ENCODE data around the gene SOWAHB. TPM values are rescaled to one million over a fixed set of nuclear protein-coding genes. Genes with fewer than 3 reads are reported as not detected.

The SOWAHB gene
- total RNA-seq, 5 donors from 2014 or later (not counting 1 experiment from before 2014, with no cell fraction given) = 0.09 TPM; not detected in 4

DNA sequence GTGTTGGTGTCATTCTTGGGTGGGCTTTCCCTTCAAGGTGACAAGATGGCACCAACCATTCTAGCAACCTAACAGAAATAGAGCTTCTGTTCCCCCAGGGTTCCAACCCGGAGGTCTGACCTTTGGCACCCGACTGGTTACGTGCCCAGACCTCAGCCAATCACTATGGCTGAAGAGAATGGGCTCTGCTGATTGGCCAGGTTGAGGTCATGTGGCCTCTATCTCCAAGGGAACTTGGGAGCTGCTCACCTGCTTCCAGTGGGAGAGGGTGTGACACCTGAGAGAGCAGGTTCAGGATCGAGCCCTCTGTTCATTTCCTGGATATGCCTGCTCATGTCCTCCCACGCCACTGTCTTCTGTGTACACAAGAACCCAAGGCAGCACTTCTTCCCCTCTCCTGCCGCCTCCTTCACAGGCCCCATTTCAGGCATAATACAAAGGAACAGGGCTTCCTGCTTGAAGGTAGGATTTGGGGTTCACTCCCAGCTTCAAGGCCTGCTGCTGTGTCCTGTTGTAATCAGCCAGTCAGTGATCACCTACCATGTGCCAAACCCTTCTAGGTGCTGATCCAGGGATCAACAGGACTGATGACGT lies 11.0 kb downstream of the SOWAHB start:
- 94% methylated on average over 4 of the region's 7 CpGs for WGBS (ENCODE audit: insufficient coverage)
- H3K27ac ChIP-seq (ENCODE audit: low read length) = no peak overlapping the region
- H3K4me1 Mint-ChIP-seq = no peaks in the 10 kb centered on the region
- H3K27ac Mint-ChIP-seq = no peak overlapping the region
- H3K27me3 Mint-ChIP-seq = peaks cover 7% of the 10 kb centered on the region in 2 donors
- ATAC-seq (replicated peaks in 1 of 4) (no peak), DNase-seq (no peak)
- H3K9me3 ChIP-seq = no peaks in the 10 kb centered on the region
- H3K9me3 Mint-ChIP-seq = no peaks in the 10 kb centered on the region
- H3K4me1 ChIP-seq (ENCODE audit: control insufficient read depth in 1 of 2, extremely low read depth in 1 of 2, insufficient read depth in 2 of 2, low read length in 2 of 2) = no peaks in the 10 kb centered on the region
- no peaks in the 10 kb centered on the region for H3K36me3 ChIP-seq (ENCODE audit: control insufficient read depth in 2 of 2, extremely low read depth in 1 of 2, insufficient read depth in 1 of 2, low read length in 1 of 2)
- POLR2A ChIA-PET = no interaction called here
- H3K36me3 Mint-ChIP-seq = no peaks in the 10 kb centered on the region
- no peak overlapping the region for H3K4me3 ChIP-seq (ENCODE audit: control insufficient read depth in 1 of 2, extremely low read depth in 1 of 2, low read length in 1 of 2)
- H3K27me3 ChIP-seq (replicated peaks in 1 of 2; ENCODE audit: control insufficient read depth in 2 of 2, extremely low read depth in 1 of 2, insufficient read depth in 2 of 2, low read length in 1 of 2) = peaks cover 0 to 5% of the 10 kb centered on the region in 2 experiments
- no peak overlapping the region for H3K4me3 Mint-ChIP-seq
- CTCF ChIA-PET = no interaction called here

GRCh38 chr4:76886214-76886613 lies 11.7 kb downstream of the SOWAHB start:
- Histone ChIP-seq H3K9me3 (no peaks in the 10 kb centered on the region), H3K27me3 (replicated peaks in 1 of 2; ENCODE audit: control insufficient read depth in 2 of 2, extremely low read depth in 1 of 2, insufficient read depth in 2 of 2, low read length in 1 of 2) (peaks cover 0 to 5% of the 10 kb centered on the region in 2 experiments), H3K4me3 (ENCODE audit: control insufficient read depth in 1 of 2, extremely low read depth in 1 of 2, low read length in 1 of 2) (no peak overlapping the region), H3K27ac (ENCODE audit: low read length) (no peak overlapping the region), H3K4me1 (ENCODE audit: control insufficient read depth in 1 of 2, extremely low read depth in 1 of 2, insufficient read depth in 2 of 2, low read length in 2 of 2) (no peaks in the 10 kb centered on the region), H3K36me3 (ENCODE audit: control insufficient read depth in 2 of 2, extremely low read depth in 1 of 2, insufficient read depth in 1 of 2, low read length in 1 of 2) (no peaks in the 10 kb centered on the region)
- ATAC-seq (replicated peaks in 1 of 4) (no peak), DNase-seq (no peak)
- H3K36me3 Mint-ChIP-seq = no peaks in the 10 kb centered on the region
- 87% methylated on average over 4 of the region's 5 CpGs for WGBS (ENCODE audit: insufficient coverage)
- no peaks in the 10 kb centered on the region for H3K4me1 Mint-ChIP-seq
- ChIA-PET CTCF (no interaction called here), POLR2A (no interaction called here)
- H3K27me3 Mint-ChIP-seq = peaks cover 3 to 5% of the 10 kb centered on the region in 2 donors
- H3K4me3 Mint-ChIP-seq = no peak overlapping the region
- no peak overlapping the region for H3K27ac Mint-ChIP-seq
- H3K9me3 Mint-ChIP-seq = no peaks in the 10 kb centered on the region

DNA sequence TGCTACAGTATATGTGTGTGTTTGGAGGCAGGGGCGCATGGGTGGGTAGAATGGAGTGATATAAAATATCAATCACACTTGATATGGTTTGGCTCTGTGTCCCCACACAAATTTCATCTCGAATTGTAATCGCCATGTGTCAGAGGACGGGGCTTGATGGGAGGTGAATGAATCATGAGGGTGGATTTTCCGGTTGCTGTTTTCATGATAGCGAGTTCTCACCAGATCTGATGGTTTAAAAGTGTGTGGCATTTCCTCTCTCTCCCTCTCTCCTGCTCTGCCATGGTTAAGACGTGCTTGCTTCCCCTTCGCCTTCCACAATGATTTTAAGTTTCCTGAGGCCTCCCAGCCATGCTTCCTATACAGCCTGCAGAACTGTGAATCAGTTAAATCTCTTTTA lies 14.8 kb downstream of the SOWAHB start:
- peaks cover 0 to 9% of the 10 kb centered on the region in 2 experiments for H3K27me3 ChIP-seq (replicated peaks in 1 of 2; ENCODE audit: control insufficient read depth in 2 of 2, extremely low read depth in 1 of 2, insufficient read depth in 2 of 2, low read length in 1 of 2)

GRCh38 chr4:76882630-76883029 lies 15.3 kb downstream of the SOWAHB start:
- no peak overlapping the region for H3K4me3 ChIP-seq (ENCODE audit: control insufficient read depth in 1 of 2, extremely low read depth in 1 of 2, low read length in 1 of 2)
- no peak for DNase-seq
- H3K4me1 ChIP-seq (ENCODE audit: control insufficient read depth in 1 of 2, extremely low read depth in 1 of 2, insufficient read depth in 2 of 2, low read length in 2 of 2) = no peaks in the 10 kb centered on the region
- no peak overlapping the region for H3K27ac ChIP-seq (ENCODE audit: low read length)
- Mint-ChIP-seq H3K4me3 (no peak overlapping the region), H3K36me3 (no peaks in the 10 kb centered on the region), H3K9me3 (no peaks in the 10 kb centered on the region), H3K27ac (no peak overlapping the region), H3K4me1 (no peaks in the 10 kb centered on the region), H3K27me3 (peaks cover 9 to 18% of the 10 kb centered on the region in 2 donors)
- H3K27me3 ChIP-seq (replicated peaks in 1 of 2; ENCODE audit: control insufficient read depth in 2 of 2, extremely low read depth in 1 of 2, insufficient read depth in 2 of 2, low read length in 1 of 2) = peaks cover 0 to 9% of the 10 kb centered on the region in 2 experiments
- CTCF ChIA-PET = no interaction called here
- H3K36me3 ChIP-seq (ENCODE audit: control insufficient read depth in 2 of 2, extremely low read depth in 1 of 2, insufficient read depth in 1 of 2, low read length in 1 of 2) = no peaks in the 10 kb centered on the region
- POLR2A ChIA-PET = no interaction called here
- ATAC-seq (replicated peaks in 1 of 4) = no peak
- WGBS (ENCODE audit: insufficient coverage) = 20% methylated on average over 1 of the region's 2 CpGs
- no peaks in the 10 kb centered on the region for H3K9me3 ChIP-seq

More for the DNA sequence above, 14.8 kb downstream of the SOWAHB start:
- H3K4me3 Mint-ChIP-seq = no peak overlapping the region
- H3K4me1 ChIP-seq (ENCODE audit: control insufficient read depth in 1 of 2, extremely low read depth in 1 of 2, insufficient read depth in 2 of 2, low read length in 2 of 2) = no peaks in the 10 kb centered on the region
- no peaks in the 10 kb centered on the region for H3K9me3 ChIP-seq
- POLR2A ChIA-PET = no interaction called here
- no CpG with 5 or more reads among the region's 8 CpGs for WGBS (ENCODE audit: insufficient coverage)
- no peak overlapping the region for H3K27ac Mint-ChIP-seq
- no peak overlapping the region for H3K27ac ChIP-seq (ENCODE audit: low read length)
- no peaks in the 10 kb centered on the region for H3K9me3 Mint-ChIP-seq
- no peaks in the 10 kb centered on the region for H3K36me3 ChIP-seq (ENCODE audit: control insufficient read depth in 2 of 2, extremely low read depth in 1 of 2, insufficient read depth in 1 of 2, low read length in 1 of 2)
- no peaks in the 10 kb centered on the region for H3K36me3 Mint-ChIP-seq
- DNase-seq (no peak), ATAC-seq (replicated peaks in 1 of 4) (no peak)
- CTCF ChIA-PET = no interaction called here
- no peak overlapping the region for H3K4me3 ChIP-seq (ENCODE audit: control insufficient read depth in 1 of 2, extremely low read depth in 1 of 2, low read length in 1 of 2)
- no peaks in the 10 kb centered on the region for H3K4me1 Mint-ChIP-seq
- peaks cover 4 to 13% of the 10 kb centered on the region in 2 donors for H3K27me3 Mint-ChIP-seq

DNA sequence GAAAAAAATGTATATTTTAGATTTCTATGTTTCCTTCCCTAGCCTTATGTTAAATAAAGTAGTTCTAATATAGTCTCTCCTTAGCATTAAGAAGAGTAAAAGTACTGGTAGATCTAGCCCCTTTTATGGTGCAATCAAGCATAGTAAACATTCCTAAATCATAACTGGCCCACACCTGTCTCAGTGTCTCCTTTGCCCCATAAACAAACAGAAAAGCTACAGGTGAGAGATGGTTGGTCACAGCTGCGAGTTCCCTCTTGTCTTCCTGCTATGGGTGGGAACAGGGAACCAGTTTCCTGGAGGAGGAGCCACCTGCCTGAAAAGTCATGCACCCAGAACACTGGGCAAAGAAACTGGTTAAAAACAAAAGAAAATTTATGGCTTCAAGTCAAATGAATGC lies 16.6 kb downstream of the SOWAHB start:
- H3K4me1 Mint-ChIP-seq = no peaks in the 10 kb centered on the region
- no peaks in the 10 kb centered on the region for H3K9me3 Mint-ChIP-seq
- peaks cover 14 to 20% of the 10 kb centered on the region in 2 donors for H3K27me3 Mint-ChIP-seq
- WGBS (ENCODE audit: insufficient coverage) = no CpG with 5 or more reads among the region's 1 CpG
- H3K27ac ChIP-seq (ENCODE audit: low read length) = no peak overlapping the region
- ATAC-seq (replicated peaks in 1 of 4) (no peak), DNase-seq (no peak)
- no peaks in the 10 kb centered on the region for H3K4me1 ChIP-seq (ENCODE audit: control insufficient read depth in 1 of 2, extremely low read depth in 1 of 2, insufficient read depth in 2 of 2, low read length in 2 of 2)
- CTCF ChIA-PET = interaction anchor here in 1 of 2 donors (0.7 kb wide), 1 partner anchor 322 kb away, joined by 4 read pairs; no protein-coding TSS in a partner anchor
- H3K4me3 Mint-ChIP-seq = no peak overlapping the region
- peaks cover 0 to 9% of the 10 kb centered on the region in 2 experiments for H3K27me3 ChIP-seq (replicated peaks in 1 of 2; ENCODE audit: control insufficient read depth in 2 of 2, extremely low read depth in 1 of 2, insufficient read depth in 2 of 2, low read length in 1 of 2)
- POLR2A ChIA-PET = interaction anchor here in 1 of 2 donors (1.2 kb wide), 1 partner anchor 15 kb away, joined by 3 read pairs; no protein-coding TSS in a partner anchor
- no peaks in the 10 kb centered on the region for H3K36me3 ChIP-seq (ENCODE audit: control insufficient read depth in 2 of 2, extremely low read depth in 1 of 2, insufficient read depth in 1 of 2, low read length in 1 of 2)
- H3K36me3 Mint-ChIP-seq = no peaks in the 10 kb centered on the region
- H3K4me3 ChIP-seq (ENCODE audit: control insufficient read depth in 1 of 2, extremely low read depth in 1 of 2, low read length in 1 of 2) = no peak overlapping the region
- no peak overlapping the region for H3K27ac Mint-ChIP-seq
- no peaks in the 10 kb centered on the region for H3K9me3 ChIP-seq

- Mint-ChIP-seq H3K27ac (no peak overlapping the region), H3K36me3 (no peaks in the 10 kb centered on the region), H3K4me1 (no peaks in the 10 kb centered on the region), H3K4me3 (no peak overlapping the region), H3K27me3 (peaks cover 14 to 20% of the 10 kb centered on the region in 2 donors), H3K9me3 (no peaks in the 10 kb centered on the region)
- Histone ChIP-seq H3K27ac (ENCODE audit: low read length) (no peak overlapping the region), H3K4me1 (ENCODE audit: control insufficient read depth in 1 of 2, extremely low read depth in 1 of 2, insufficient read depth in 2 of 2, low read length in 2 of 2) (no peaks in the 10 kb centered on the region), H3K27me3 (replicated peaks in 1 of 2; ENCODE audit: control insufficient read depth in 2 of 2, extremely low read depth in 1 of 2, insufficient read depth in 2 of 2, low read length in 1 of 2) (peaks cover 0 to 5% of the 10 kb centered on the region in 2 experiments), H3K4me3 (ENCODE audit: control insufficient read depth in 1 of 2, extremely low read depth in 1 of 2, low read length in 1 of 2) (no peak overlapping the region), H3K36me3 (ENCODE audit: control insufficient read depth in 2 of 2, extremely low read depth in 1 of 2, insufficient read depth in 1 of 2, low read length in 1 of 2) (no peaks in the 10 kb centered on the region), H3K9me3 (no peaks in the 10 kb centered on the region)
- ATAC-seq (replicated peaks in 1 of 4) (no peak), DNase-seq (no peak)
- 100% methylated on average over 1 of the region's 3 CpGs for WGBS (ENCODE audit: insufficient coverage)
- POLR2A ChIA-PET = no interaction called here
- CTCF ChIA-PET = no interaction called here
Observed at GRCh38 chr4:76879731-76880364, 18.1 kb downstream of the SOWAHB start.

Measured in T-cell (primary cell).